ENCODE measurements around the gene TIMP2. TPM values are rescaled to one million over a fixed set of nuclear protein-coding genes. Genes with fewer than 3 reads are reported as not detected.

Gene TIMP2
- total and polyA plus RNA-seq, 2 donors (not counting 3 experiments of a cell fraction or from before 2014, with no cell fraction given) = 138 to 318 TPM

DNA sequence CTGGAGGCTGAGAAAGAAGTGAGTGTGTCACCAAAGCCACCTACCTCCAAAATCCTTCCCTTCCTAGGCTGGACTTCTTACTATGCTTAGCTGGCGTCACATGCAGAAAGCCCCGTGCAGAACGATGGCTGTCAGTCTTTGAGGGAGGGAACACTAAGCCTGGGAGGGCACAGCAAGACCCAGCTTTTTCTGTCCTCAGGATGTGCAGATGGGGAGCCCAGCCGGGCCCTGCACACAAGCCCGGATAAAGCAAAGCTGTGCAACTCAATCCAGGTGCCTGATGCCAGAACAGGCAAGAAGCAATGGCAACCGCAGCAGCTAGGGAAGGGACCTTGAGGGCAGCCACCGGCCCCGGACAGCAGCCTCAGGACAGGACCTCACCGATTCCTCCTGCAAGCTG lies 70.7 kb downstream of the TIMP2 start:
- peaks cover 8 to 25% of the 10 kb centered on the region in 2 experiments for H3K36me3 ChIP-seq (ENCODE audit: control insufficient read depth in 2 of 2, extremely low read depth in 1 of 2, insufficient read depth in 2 of 2, low read length in 2 of 2)
- no peak overlapping the region for H2AFZ ChIP-seq (ENCODE audit: low read depth, low read length)
- H3K9ac ChIP-seq (replicated peaks; ENCODE audit: extremely low read depth, insufficient read depth, low read length) = no peak overlapping the region
- H3K79me2 ChIP-seq (ENCODE audit: control insufficient read depth, insufficient read depth, low read length) = no peaks in the 10 kb centered on the region
- no peak overlapping the region for H3K27ac ChIP-seq (ENCODE audit: insufficient read depth, low read depth, low read length)
- H3K4me3 ChIP-seq (replicated peaks in 1 of 3; ENCODE audit: insufficient read depth in 1 of 3, low read depth in 1 of 3, low read length in 3 of 3) = no peak overlapping the region
- no TSS peak for BruUV-seq (replicated peaks)
- no peaks in the 10 kb centered on the region for H3K27me3 ChIP-seq (ENCODE audit: control insufficient read depth in 2 of 2, insufficient read depth in 2 of 2, low read length in 2 of 2)
- no peak overlapping the region for H3K4me2 ChIP-seq (ENCODE audit: insufficient read depth, low read length)
- H3K9me3 ChIP-seq (replicated peaks; ENCODE audit: control insufficient read depth, insufficient read depth, low read length) = no peaks in the 10 kb centered on the region
- TF ChIP-seq, protein P1, sequence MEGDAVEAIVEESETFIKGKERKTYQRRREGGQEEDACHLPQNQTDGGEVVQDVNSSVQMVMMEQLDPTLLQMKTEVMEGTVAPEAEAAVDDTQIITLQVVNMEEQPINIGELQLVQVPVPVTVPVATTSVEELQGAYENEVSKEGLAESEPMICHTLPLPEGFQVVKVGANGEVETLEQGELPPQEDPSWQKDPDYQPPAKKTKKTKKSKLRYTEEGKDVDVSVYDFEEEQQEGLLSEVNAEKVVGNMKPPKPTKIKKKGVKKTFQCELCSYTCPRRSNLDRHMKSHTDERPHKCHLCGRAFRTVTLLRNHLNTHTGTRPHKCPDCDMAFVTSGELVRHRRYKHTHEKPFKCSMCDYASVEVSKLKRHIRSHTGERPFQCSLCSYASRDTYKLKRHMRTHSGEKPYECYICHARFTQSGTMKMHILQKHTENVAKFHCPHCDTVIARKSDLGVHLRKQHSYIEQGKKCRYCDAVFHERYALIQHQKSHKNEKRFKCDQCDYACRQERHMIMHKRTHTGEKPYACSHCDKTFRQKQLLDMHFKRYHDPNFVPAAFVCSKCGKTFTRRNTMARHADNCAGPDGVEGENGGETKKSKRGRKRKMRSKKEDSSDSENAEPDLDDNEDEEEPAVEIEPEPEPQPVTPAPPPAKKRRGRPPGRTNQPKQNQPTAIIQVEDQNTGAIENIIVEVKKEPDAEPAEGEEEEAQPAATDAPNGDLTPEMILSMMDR (IDR thresholded peaks at IDR 0.05; ENCODE audit: extremely low read depth in 1 of 2, insufficient read depth in 1 of 2, low read depth in 1 of 2, low read length in 2 of 2) = no peak
- TF ChIP-seq FOS (IDR thresholded peaks at IDR 0.05; ENCODE audit: borderline replicate concordance, insufficient read depth, low read length) (no peak), POLR2AphosphoS5 (IDR thresholded peaks at IDR 0.05; ENCODE audit: insufficient read depth, low read depth, low read length) (no peak), EZH2 (IDR thresholded peaks at IDR 0.05; ENCODE audit: borderline replicate concordance, low read depth, low read length, severe bottlenecking) (no peak), JUN (IDR thresholded peaks at IDR 0.05; ENCODE audit: borderline replicate concordance, insufficient read depth, insufficient read length, low read depth) (no peak), POLR2A (IDR thresholded peaks at IDR 0.05; ENCODE audit: low read depth, low read length) (no peak), MYC (IDR thresholded peaks at IDR 0.05; ENCODE audit: low read depth, low read length) (no peak), GATA2 (IDR thresholded peaks at IDR 0.05; ENCODE audit: insufficient read depth, insufficient read length, low read depth, low read length) (no peak)
- TF ChIP-seq, protein P2, sequence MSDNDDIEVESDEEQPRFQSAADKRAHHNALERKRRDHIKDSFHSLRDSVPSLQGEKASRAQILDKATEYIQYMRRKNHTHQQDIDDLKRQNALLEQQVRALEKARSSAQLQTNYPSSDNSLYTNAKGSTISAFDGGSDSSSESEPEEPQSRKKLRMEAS (IDR thresholded peaks at IDR 0.05; ENCODE audit: insufficient read depth, insufficient read length) = no peak
- CTCF ChIA-PET = interaction anchor here (1.2 kb wide), 1 partner anchor 117 kb away, joined by 4 read pairs; no protein-coding TSS in a partner anchor
- no peaks in the 10 kb centered on the region for H4K20me1 ChIP-seq (replicated peaks; ENCODE audit: control insufficient read depth, extremely low read depth, insufficient read depth, low read length)
- POLR2A ChIA-PET = no interaction called here
- FAIRE-seq (no peak), DNase-seq (ENCODE audit: low read depth, low spot score) (no peak)
- dilution Hi-C loops (cut with MboI; ENCODE audit: extremely low pct_ligation_motif_present, low sequenced_read_pairs) = no loop called here
- no peaks in the 10 kb centered on the region for H3K9me1 ChIP-seq (replicated peaks; ENCODE audit: control insufficient read depth, extremely low read depth, insufficient read depth, low read length)
- no peaks in the 10 kb centered on the region for H3K4me1 ChIP-seq (ENCODE audit: control insufficient read depth, extremely low read depth, insufficient read depth, low read length)
- intact Hi-C loops (cut with micrococcal nuclease) = no loop called here
